HCT116 (cell line): ENCODE results near the gene HMGB4. TPM values are rescaled to one million over a fixed set of nuclear protein-coding genes. Genes with fewer than 3 reads are reported as not detected.

Source experiments
- ATAC-seq: fragments of 200-7000 bp; cut with Tn5 transposase; 2 replicates; pipeline ENCODE4 v1.9.1; 2020; ENCODE audit warnings: mild to moderate bottlenecking, moderate library complexity
- BruUV-seq: library from RNA; stranded (reverse); fragments of 400-500 nt; replicated peaks from 2 replicates; lab custom pipeline; 2021; lab: Mats Ljungman, UMichigan
- CTCF ChIA-PET: fragments of 300-600 bp; sonication (Branson Sonifier 250); formaldehyde crosslinking; loops from one replicate; lab custom pipeline; 2021; ENCODE audit warnings: antibody characterized with exemption; lab: Charles Lee
- POLR2A ChIA-PET: fragments of 300-600, 350-600 bp; sonication (Branson Sonifier 250); formaldehyde crosslinking; loops from one replicate; lab custom pipeline; 2021; ENCODE audit warnings: antibody characterized with exemption; lab: Charles Lee
- RAD21 ChIA-PET, 2 experiments: fragments of 300-600 bp; sonication (Branson Sonifier 250); formaldehyde crosslinking; loops; one replicate each; lab custom pipeline; 2023; ENCODE audit warnings: low total read pairs in 2 of 2; ENCODE audit not compliant: uncharacterized antibody in 2 of 2, unreplicated experiment in 2 of 2, low non-redundant PET in 1 of 2; lab: Charles Lee
- DNase-seq: peaks from one replicate; pipeline ENCODE4 v3.0.0-alpha.2; 2010; ENCODE audit warnings: low read depth, low spot score
- H2AFZ ChIP-seq: fragments of 200-600 bp; shearing (Covaris generic), sonication (generic); 2 replicates; pipeline ENCODE4 v1.6.1; 2017; ENCODE audit warnings: low read depth, mixed run types, mixed read lengths, antibody characterized with exemption, low read length; ENCODE audit not compliant: poor library complexity, severe bottlenecking
- H3K27ac ChIP-seq: 2 replicates; pipeline ENCODE4 v1.5.1; 2012; ENCODE audit warnings: low read depth, low read length
- H3K27me3 ChIP-seq: fragments of 200-600 bp; sonication (generic); 2 replicates; pipeline ENCODE4 v1.6.1; 2016; ENCODE audit warnings: mixed run types, low read length, mixed read lengths; ENCODE audit not compliant: insufficient read depth
- H3K36me3 ChIP-seq, 2 experiments: fragments of 200-500 bp in 1 of 2; fragments of 200-600 bp in 1 of 2; sonication (Bioruptor generic) in 1 of 2; sonication (generic) in 1 of 2; 2 replicates each; pipeline versions ENCODE4 v1.5.1 to v1.6.1; 2014 to 2016; ENCODE audit warnings: low read length in 2 of 2, inconsistent platforms in 1 of 2, mixed read lengths in 1 of 2, mixed run types in 1 of 2; ENCODE audit not compliant: insufficient read depth in 2 of 2, control insufficient read depth in 1 of 2
- H3K4me1 ChIP-seq, 2 experiments: fragments of 200-600 bp in 1 of 2; sonication (generic) in 1 of 2; 2 replicates each; pipeline versions ENCODE4 v1.5.1 to v1.6.1; 2012 to 2017; ENCODE audit warnings: low read length in 2 of 2, inconsistent platforms in 1 of 2, mild to moderate bottlenecking in 1 of 2, mixed read lengths in 1 of 2, mixed run types in 1 of 2, moderate library complexity in 1 of 2; ENCODE audit not compliant: insufficient read depth in 2 of 2, control insufficient read depth in 1 of 2
- H3K4me2 ChIP-seq: fragments of 200-600 bp; sonication (generic); 2 replicates; pipeline ENCODE4 v1.6.1; 2017; ENCODE audit warnings: mixed run types, low read length, mixed read lengths
- H3K4me3 ChIP-seq, 2 experiments: fragments of 200-600 bp in 1 of 2; sonication (generic) in 1 of 2; replicated peaks in 1 of 2; 2 replicates each; pipeline ENCODE4 v1.5.1; 2011 to 2016; ENCODE audit warnings: low read length in 2 of 2, control low read depth in 1 of 2, low read depth in 1 of 2, mild to moderate bottlenecking in 1 of 2, mixed read lengths in 1 of 2, mixed run types in 1 of 2
- H3K79me2 ChIP-seq: fragments of 200-600 bp; sonication (generic); 2 replicates; pipeline ENCODE4 v1.6.1; 2017; ENCODE audit warnings: mild to moderate bottlenecking, mixed run types, low read length, moderate library complexity, mixed read lengths; ENCODE audit not compliant: insufficient read depth
- H3K9ac ChIP-seq: fragments of 200-600 bp; sonication (generic); 2 replicates; pipeline ENCODE4 v1.6.1; 2016; ENCODE audit warnings: low read length, mixed read lengths
- H3K9me2 ChIP-seq: fragments of 200-600 bp; sonication (generic), shearing (Covaris generic); 2 replicates; pipeline ENCODE4 v1.6.1; 2017; ENCODE audit warnings: mixed run types, mild to moderate bottlenecking, moderate library complexity; ENCODE audit not compliant: insufficient read depth
- H3K9me3 ChIP-seq, 2 experiments: fragments of 200-500 bp in 1 of 2; fragments of 200-600 bp in 1 of 2; sonication (Bioruptor generic) in 1 of 2; sonication (generic) in 1 of 2; 2 replicates each; pipeline ENCODE4 v1.6.1; 2014 to 2017; ENCODE audit warnings: low read length in 2 of 2, mixed read lengths in 2 of 2, inconsistent platforms in 1 of 2, low read depth in 1 of 2, mild to moderate bottlenecking in 1 of 2, mixed run types in 1 of 2, moderate library complexity in 1 of 2; ENCODE audit not compliant: control insufficient read depth in 1 of 2, insufficient read depth in 1 of 2
- H4K20me1 ChIP-seq: fragments of 200-600 bp; sonication (generic), shearing (Covaris generic); 2 replicates; pipeline ENCODE4 v1.6.1; 2017; ENCODE audit warnings: mixed run types, mild to moderate bottlenecking, moderate library complexity; ENCODE audit not compliant: insufficient read depth
- CBX3 ChIP-seq: IDR thresholded peaks from 2 replicates; pipeline ENCODE4 v1.6.1; 2012; ENCODE audit warnings: low read depth
- CEBPB ChIP-seq: IDR thresholded peaks from 2 replicates; pipeline ENCODE4 v1.6.1; 2012; ENCODE audit warnings: low read depth
- ELF1 ChIP-seq: IDR thresholded peaks from 2 replicates; pipeline ENCODE4 v1.6.1; 2012; ENCODE audit warnings: low read depth, borderline replicate concordance
- EZH2 ChIP-seq: fragments of 200-600 bp; sonication (generic); IDR thresholded peaks from 2 replicates; pipeline ENCODE4 v1.6.1; 2017; ENCODE audit warnings: antibody characterized with exemption, mixed run types
- FOSL1 ChIP-seq: IDR thresholded peaks from 2 replicates; pipeline ENCODE4 v1.6.1; 2012; ENCODE audit warnings: low read depth
- JUND ChIP-seq: IDR thresholded peaks from 2 replicates; pipeline ENCODE4 v1.6.1; 2012
- RAD21 ChIP-seq: IDR thresholded peaks from 2 replicates; pipeline ENCODE4 v1.6.1; 2012; ENCODE audit warnings: low read depth, mild to moderate bottlenecking
- SIN3A ChIP-seq: IDR thresholded peaks from 2 replicates; pipeline ENCODE4 v1.6.1; 2012; ENCODE audit warnings: low read depth
- SP1 ChIP-seq: IDR thresholded peaks from 2 replicates; pipeline ENCODE4 v1.6.1; 2012; ENCODE audit warnings: low read depth
- ZFX ChIP-seq: fragments of 450-650 bp; IDR thresholded peaks from 2 replicates; pipeline ENCODE4 v1.6.1; 2017
- intact Hi-C: fragments of 100-400 bp; cut with micrococcal nuclease; formaldehyde crosslinking; loops from 2 replicates; pipeline ENCODE4 v1.10.0; 2022
- total RNA-seq: library from RNA; stranded (reverse); gene quantifications from one replicate; pipeline ENCODE4 v1.2.1, GENCODE V29; 2021; ENCODE audit not compliant: unreplicated experiment
- TF ChIP-seq, protein P1 (sequence below): IDR thresholded peaks from 2 replicates; pipeline ENCODE4 v1.6.1; 2012

The HMGB4 gene
- total RNA-seq, 1 experiment from 2014 or later: not detected

DNA sequence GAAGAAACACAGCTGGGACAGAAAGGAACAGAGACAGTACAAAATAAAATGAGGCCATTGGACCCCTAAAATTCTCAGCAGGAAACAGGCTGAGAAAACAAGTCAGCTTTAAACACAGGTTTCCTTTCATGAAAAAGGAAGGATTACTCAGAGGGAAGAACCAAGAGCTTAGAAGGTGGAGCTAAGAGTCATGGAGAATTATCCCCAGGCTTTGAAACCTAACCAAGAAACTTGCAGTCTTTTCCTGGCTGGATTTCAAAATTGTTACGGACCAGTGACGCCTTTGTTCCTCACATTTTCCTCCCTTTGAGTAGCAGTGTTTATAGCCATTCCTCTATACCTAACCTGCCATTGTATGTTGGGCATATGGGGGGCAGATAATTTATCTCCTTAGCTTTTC is 8.8 kb downstream of the HMGB4 start:
- no peak overlapping the region for H3K27ac ChIP-seq
- no peak overlapping the region for H3K4me3 ChIP-seq
- DNase-seq (no peak), ATAC-seq (no peak)
- no peak for TF ChIP-seq EZH2
- POLR2A ChIA-PET: no interaction called here
- peaks cover 0 to 8% of the 10 kb centered on the region in 2 experiments; a peak in 1 of 4 replicates for H3K9me3 ChIP-seq
- no peaks in the 10 kb centered on the region for H3K4me1 ChIP-seq
- no peaks in the 10 kb centered on the region for H4K20me1 ChIP-seq
- H3K36me3 ChIP-seq: no peaks in the 10 kb centered on the region
- intact Hi-C loops: no loop called here
- no peaks in the 10 kb centered on the region for H3K9me2 ChIP-seq
- H3K27me3 ChIP-seq: peaks cover 13% of the 10 kb centered on the region; the same call in 1 of the 2 replicates
- no peak overlapping the region for H3K4me2 ChIP-seq
- H3K79me2 ChIP-seq: no peaks in the 10 kb centered on the region
- RAD21 ChIA-PET: no interaction called here
- CTCF ChIA-PET: no interaction called here
- H3K9ac ChIP-seq: no peak overlapping the region
- no peak overlapping the region for H2AFZ ChIP-seq
- no TSS peak for BruUV-seq

DNA sequence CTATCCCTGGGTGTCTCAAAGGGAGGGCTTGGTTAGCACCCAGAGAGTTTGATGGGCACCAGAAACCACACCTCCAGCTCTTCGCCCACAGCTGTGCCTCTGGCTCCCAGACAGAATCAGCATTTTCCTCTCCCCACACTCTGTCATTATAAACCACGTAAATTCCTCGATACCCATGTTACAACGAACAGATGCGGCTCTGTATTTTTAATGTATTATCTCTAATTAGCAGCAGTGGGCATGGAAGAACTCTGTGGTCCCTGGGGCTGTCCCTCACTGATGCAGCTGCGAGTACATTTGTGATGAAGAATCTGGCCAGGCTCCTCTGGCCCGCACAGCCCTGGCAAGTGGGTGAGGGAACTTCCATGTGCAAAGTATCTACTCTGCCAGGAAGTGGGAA is 10.8 kb downstream of the HMGB4 start:
- ChIA-PET POLR2A (no interaction called here), CTCF (no interaction called here), RAD21 (no interaction called here)
- H3K9ac ChIP-seq: no peak overlapping the region
- H3K27ac ChIP-seq: no peak overlapping the region
- no peaks in the 10 kb centered on the region for H3K79me2 ChIP-seq
- no peak overlapping the region for H3K4me2 ChIP-seq
- H3K9me3 ChIP-seq: peaks cover 0 to 8% of the 10 kb centered on the region in 2 experiments; a peak in 1 of 4 replicates
- H3K4me1 ChIP-seq: no peaks in the 10 kb centered on the region
- intact Hi-C loops: no loop called here
- DNase-seq (no peak), ATAC-seq (no peak)
- no peak for TF ChIP-seq ZFX
- no peak for TF ChIP-seq ELF1
- no peak for TF ChIP-seq CEBPB
- no peak for TF ChIP-seq RAD21
- no peak for TF ChIP-seq JUND
- TF ChIP-seq SIN3A: no peak
- no peak for TF ChIP-seq CBX3
- TF ChIP-seq SP1: no peak
- no peak for TF ChIP-seq FOSL1
- TF ChIP-seq, protein P1, sequence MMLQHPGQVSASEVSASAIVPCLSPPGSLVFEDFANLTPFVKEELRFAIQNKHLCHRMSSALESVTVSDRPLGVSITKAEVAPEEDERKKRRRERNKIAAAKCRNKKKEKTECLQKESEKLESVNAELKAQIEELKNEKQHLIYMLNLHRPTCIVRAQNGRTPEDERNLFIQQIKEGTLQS: no peak
- H2AFZ ChIP-seq: no peak overlapping the region
- BruUV-seq: no TSS peak
- H3K36me3 ChIP-seq: no peaks in the 10 kb centered on the region
- peaks cover 19% of the 10 kb centered on the region; the same call in 1 of the 2 replicates for H3K27me3 ChIP-seq
- H3K4me3 ChIP-seq: no peak overlapping the region
- H4K20me1 ChIP-seq: no peaks in the 10 kb centered on the region
- no peaks in the 10 kb centered on the region for H3K9me2 ChIP-seq
